G401 (cell line): Measurements from ENCODE around the gene LITAFD. TPM values are rescaled to one million over a fixed set of nuclear protein-coding genes. Genes with fewer than 3 reads are reported as not detected.

ENCODE experiments used
- total RNA-seq: library from RNA; depleted of rRNA; stranded (reverse); fragments of >200 nt; shearing (Covaris generic); gene quantifications from 2 replicates; pipeline ENCODE4 v1.2.3, GENCODE V29; 2014; rRNA removed

LITAFD gene
- total RNA-seq, 1 experiment from 2014 or later, result not detected

Other genes with a start within 250 kb of the LITAFD start
- 7.2 and 8.0 TPM in 2 replicates for gene ABAT, start 207.7 kb upstream of the LITAFD start, total RNA-seq
- 9.0 and 14.3 TPM in 2 replicates for gene TMEM186, start 84.7 kb upstream of the LITAFD start, total RNA-seq
- gene PMM2, start 84.5 kb upstream of the LITAFD start, total RNA-seq, result 28.4 and 36.3 TPM in 2 replicates
- 114 and 150 TPM in 2 replicates for gene CARHSP1, start 13.3 kb upstream of the LITAFD start, total RNA-seq
- 20.3 and 29.2 TPM in 2 replicates for gene USP7, start 81.6 kb downstream of the LITAFD start, total RNA-seq
- 36.7 and 56.3 TPM in 2 replicates for gene HAPSTR1, start 209.3 kb downstream of the LITAFD start, total RNA-seq